ENCODE measurements around the gene CCDC201.

CCDC201 gene

DNA sequence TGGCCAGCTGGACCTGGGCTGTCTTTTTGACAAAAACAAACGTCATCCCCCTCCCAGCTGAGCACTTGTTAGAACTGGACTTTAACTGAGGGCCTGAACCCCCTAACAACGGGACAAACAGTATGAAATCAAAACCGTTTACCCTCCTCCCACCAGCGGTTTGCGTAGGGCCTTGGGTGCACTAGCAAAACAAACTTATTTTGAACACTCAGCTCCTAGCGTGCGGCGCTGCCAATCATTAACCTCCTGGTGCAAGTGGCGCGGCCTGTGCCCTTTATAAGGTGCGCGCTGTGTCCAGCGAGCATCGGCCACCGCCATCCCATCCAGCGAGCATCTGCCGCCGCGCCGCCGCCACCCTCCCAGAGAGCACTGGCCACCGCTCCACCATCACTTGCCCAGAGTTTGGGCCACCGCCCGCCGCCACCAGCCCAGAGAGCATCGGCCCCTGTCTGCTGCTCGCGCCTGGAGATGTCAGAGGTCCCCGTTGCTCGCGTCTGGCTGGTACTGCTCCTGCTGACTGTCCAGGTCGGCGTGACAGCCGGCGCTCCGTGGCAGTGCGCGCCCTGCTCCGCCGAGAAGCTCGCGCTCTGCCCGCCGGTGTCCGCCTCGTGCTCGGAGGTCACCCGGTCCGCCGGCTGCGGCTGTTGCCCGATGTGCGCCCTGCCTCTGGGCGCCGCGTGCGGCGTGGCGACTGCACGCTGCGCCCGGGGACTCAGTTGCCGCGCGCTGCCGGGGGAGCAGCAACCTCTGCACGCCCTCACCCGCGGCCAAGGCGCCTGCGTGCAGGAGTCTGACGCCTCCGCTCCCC is 15.5 kb upstream of the CCDC201 start, which contains the start of gene IGFBP1:
Gene IGFBP1 (plus strand): TSS at position 304 of the 808 bp plus-strand sequence. CDS start 165 bp downstream, at position 469.
- H3F3A ChIP-seq (ENCODE audit: insufficient read depth, low read length): no peaks in the 10 kb centered on the region
- no peaks in the 10 kb centered on the region for H3K27me3 ChIP-seq (replicated peaks; ENCODE audit: insufficient read depth, low read length)
- DNase-seq: no peak
- H4K20me1 ChIP-seq (ENCODE audit: insufficient read depth, low read length): no peaks in the 10 kb centered on the region
- no peaks in the 10 kb centered on the region for H3K9me3 ChIP-seq (replicated peaks; ENCODE audit: insufficient read depth, low read length)
- TF ChIP-seq EZH2 (optimal IDR thresholded peaks at IDR 0.05; ENCODE audit: low read depth, low read length) (no peak), CTCF (IDR thresholded peaks at IDR 0.05; ENCODE audit: low read length) (no peak), EZH2phosphoT487 (IDR thresholded peaks at IDR 0.05; ENCODE audit: low read length) (no peak)
- peak within 1 kb of the TSS; percentile 40; the same call in 1 of the 2 replicates for H3K4me3 ChIP-seq (ENCODE audit: low read length)
- no peaks in the 10 kb centered on the region for H3K36me3 ChIP-seq (replicated peaks; ENCODE audit: insufficient read depth, low read length)
- peak within 1 kb of the TSS; percentile 40; the same call in 1 of the 2 replicates for H2AFZ ChIP-seq (ENCODE audit: low read length)
- H3K4me2 ChIP-seq (ENCODE audit: low read depth, low read length): peak within 1 kb of the TSS; percentile 53; the same call in 1 of the 2 replicates
- H3K4me1 ChIP-seq (ENCODE audit: low read length): no peaks in the 10 kb centered on the region
- H3K9ac ChIP-seq (ENCODE audit: low read length): no peak within 1 kb of the TSS
- no peak within 1 kb of the TSS for H3K27ac ChIP-seq (ENCODE audit: low read length)
- H3K79me2 ChIP-seq (ENCODE audit: low read length): no peaks in the 10 kb centered on the region
- H3K9me2 ChIP-seq (replicated peaks; ENCODE audit: insufficient read depth, low read length): no peaks in the 10 kb centered on the region

GRCh38 chr7:45886931-45887667 is 14.2 kb upstream of the CCDC201 start:
- H3K9ac ChIP-seq (ENCODE audit: low read length): no peak overlapping the region
- no peaks in the 10 kb centered on the region for H3K36me3 ChIP-seq (replicated peaks; ENCODE audit: insufficient read depth, low read length)
- H3K9me3 ChIP-seq (replicated peaks; ENCODE audit: insufficient read depth, low read length): no peaks in the 10 kb centered on the region
- no peaks in the 10 kb centered on the region for H3F3A ChIP-seq (ENCODE audit: insufficient read depth, low read length)
- no peak overlapping the region for H3K27ac ChIP-seq (ENCODE audit: low read length)
- TF ChIP-seq EZH2 (optimal IDR thresholded peaks at IDR 0.05; ENCODE audit: low read depth, low read length) (no peak), EZH2phosphoT487 (IDR thresholded peaks at IDR 0.05; ENCODE audit: low read length) (no peak), CTCF (IDR thresholded peaks at IDR 0.05; ENCODE audit: low read length) (no peak)
- H4K20me1 ChIP-seq (ENCODE audit: insufficient read depth, low read length): no peaks in the 10 kb centered on the region
- H2AFZ ChIP-seq (ENCODE audit: low read length): no peak overlapping the region
- no peaks in the 10 kb centered on the region for H3K9me2 ChIP-seq (replicated peaks; ENCODE audit: insufficient read depth, low read length)
- no peaks in the 10 kb centered on the region for H3K27me3 ChIP-seq (replicated peaks; ENCODE audit: insufficient read depth, low read length)
- H3K79me2 ChIP-seq (ENCODE audit: low read length): no peaks in the 10 kb centered on the region
- no peaks in the 10 kb centered on the region for H3K4me1 ChIP-seq (ENCODE audit: low read length)
- DNase-seq: no peak
- H3K4me2 ChIP-seq (ENCODE audit: low read depth, low read length): no peak overlapping the region
- H3K4me3 ChIP-seq (ENCODE audit: low read length): no peak overlapping the region

DNA sequence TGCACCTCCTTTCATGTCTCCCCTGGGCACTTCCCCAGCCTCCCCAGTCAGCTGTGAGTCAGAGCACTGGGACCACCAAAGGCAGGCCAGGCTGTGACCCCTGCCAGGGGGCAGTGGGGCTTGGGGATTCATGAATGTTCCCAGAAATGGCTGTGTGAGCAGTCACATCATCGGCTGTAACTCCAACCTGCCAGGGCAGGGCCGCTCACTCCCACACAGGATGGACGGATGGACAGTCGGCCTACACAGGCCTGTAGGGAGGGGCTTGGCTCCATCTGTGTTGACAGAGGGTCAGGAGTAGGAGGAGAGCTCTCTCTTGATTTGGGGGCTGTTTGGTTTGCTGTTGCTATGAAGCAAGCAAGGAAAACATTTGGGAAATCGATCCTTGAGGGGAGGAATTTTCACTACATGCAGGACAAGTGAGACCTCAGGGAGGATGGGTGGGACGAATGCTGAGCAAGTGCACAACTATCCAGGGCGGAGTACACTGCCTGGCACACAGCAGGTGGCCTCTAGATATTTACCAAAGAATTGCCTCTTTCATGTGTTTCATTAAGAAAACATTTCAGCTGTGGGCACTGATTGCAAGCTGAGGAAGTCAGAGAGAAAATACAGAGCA is 12.5 kb upstream of the CCDC201 start:
- Histone ChIP-seq H3K27me3 (replicated peaks; ENCODE audit: insufficient read depth, low read length) (no peaks in the 10 kb centered on the region), H2AFZ (ENCODE audit: low read length) (no peak overlapping the region), H3K9ac (ENCODE audit: low read length) (no peak overlapping the region), H3K9me2 (replicated peaks; ENCODE audit: insufficient read depth, low read length) (no peaks in the 10 kb centered on the region), H3K4me3 (ENCODE audit: low read length) (no peak overlapping the region), H3K79me2 (ENCODE audit: low read length) (no peaks in the 10 kb centered on the region), H3K27ac (ENCODE audit: low read length) (no peak overlapping the region), H3K9me3 (replicated peaks; ENCODE audit: insufficient read depth, low read length) (no peaks in the 10 kb centered on the region), H3K4me2 (ENCODE audit: low read depth, low read length) (no peak overlapping the region), H3K36me3 (replicated peaks; ENCODE audit: insufficient read depth, low read length) (no peaks in the 10 kb centered on the region), H3K4me1 (ENCODE audit: low read length) (no peaks in the 10 kb centered on the region), H3F3A (ENCODE audit: insufficient read depth, low read length) (no peaks in the 10 kb centered on the region), H4K20me1 (ENCODE audit: insufficient read depth, low read length) (no peaks in the 10 kb centered on the region)
- DNase-seq: no peak
- TF ChIP-seq EZH2 (optimal IDR thresholded peaks at IDR 0.05; ENCODE audit: low read depth, low read length): no peak
- no peak for TF ChIP-seq EZH2phosphoT487 (IDR thresholded peaks at IDR 0.05; ENCODE audit: low read length)
- no peak for TF ChIP-seq CTCF (IDR thresholded peaks at IDR 0.05; ENCODE audit: low read length)
